Measurements from ENCODE around the gene C1orf210.

C1orf210 gene

GRCh38 chr1:43275826-43276620 is 9.4 kb downstream of the C1orf210 start:
- in situ Hi-C loops (cut with MboI; ENCODE audit: low sequenced_read_pairs), result no loop called here

GRCh38 chr1:43274804-43275180 is 10.6 kb downstream of the C1orf210 start:
- in situ Hi-C loops (cut with MboI; ENCODE audit: low sequenced_read_pairs), result no loop called here

GRCh38 chr1:43274125-43274803 is 11.1 kb downstream of the C1orf210 start:
- in situ Hi-C loops (cut with MboI; ENCODE audit: low sequenced_read_pairs), result no loop called here

GRCh38 chr1:43273708-43274107 is 11.7 kb downstream of the C1orf210 start:
- in situ Hi-C loops (cut with MboI; ENCODE audit: low sequenced_read_pairs), result no loop called here

- in situ Hi-C loops (cut with MboI; ENCODE audit: low sequenced_read_pairs), result no loop called here
These were observed 12.5 kb downstream of the C1orf210 start for GRCh38 chr1:43272576-43273571.

GRCh38 chr1:43272161-43272560 is 13.2 kb downstream of the C1orf210 start:
- in situ Hi-C loops (cut with MboI; ENCODE audit: low sequenced_read_pairs), result no loop called here

GRCh38 chr1:43271186-43272118 is 13.9 kb downstream of the C1orf210 start:
- in situ Hi-C loops (cut with MboI; ENCODE audit: low sequenced_read_pairs), result no loop called here

GRCh38 chr1:43270421-43271095 is 14.8 kb downstream of the C1orf210 start:
- in situ Hi-C loops (cut with MboI; ENCODE audit: low sequenced_read_pairs), result no loop called here

- in situ Hi-C loops (cut with MboI; ENCODE audit: low sequenced_read_pairs), result no loop called here
These were observed 15.6 kb downstream of the C1orf210 start, which contains the start of gene TMEM125 for GRCh38 chr1:43269627-43270375. Gene TMEM125, plus strand, starts transcription at chr1:43269983. Its CDS starts 2,740 bp downstream, at chr1:43272723.

- in situ Hi-C loops (cut with MboI; ENCODE audit: low sequenced_read_pairs), result no loop called here
These were observed 17.5 kb downstream of the C1orf210 start for GRCh38 chr1:43267818-43268425.

GRCh38 chr1:43267291-43267805 is 18.0 kb downstream of the C1orf210 start:
- in situ Hi-C loops (cut with MboI; ENCODE audit: low sequenced_read_pairs), result no loop called here

GRCh38 chr1:43266881-43267280 is 18.5 kb downstream of the C1orf210 start:
- in situ Hi-C loops (cut with MboI; ENCODE audit: low sequenced_read_pairs), result no loop called here

GRCh38 chr1:43265431-43265830 is 19.9 kb downstream of the C1orf210 start:
- in situ Hi-C loops (cut with MboI; ENCODE audit: low sequenced_read_pairs), result no loop called here

- in situ Hi-C loops (cut with MboI; ENCODE audit: low sequenced_read_pairs), result no loop called here
These were observed 27.0 kb downstream of the C1orf210 start for GRCh38 chr1:43258370-43258769.

- in situ Hi-C loops (cut with MboI; ENCODE audit: low sequenced_read_pairs), result no loop called here
These were observed 28.5 kb downstream of the C1orf210 start for GRCh38 chr1:43256675-43257570.

- in situ Hi-C loops (cut with MboI; ENCODE audit: low sequenced_read_pairs), result no loop called here
These were observed 29.8 kb downstream of the C1orf210 start for GRCh38 chr1:43255438-43256210.
